GM21717 (cell line): ENCODE results near the gene GADL1.

Experiments used
- ATAC-seq: cut with Tn5 transposase; IDR thresholded peaks from one replicate; pipeline ENCODE4 v1.9.1; 2021; ENCODE audit warnings: mild to moderate bottlenecking, moderate library complexity; ENCODE audit not compliant: unreplicated experiment

GADL1 gene

DNA sequence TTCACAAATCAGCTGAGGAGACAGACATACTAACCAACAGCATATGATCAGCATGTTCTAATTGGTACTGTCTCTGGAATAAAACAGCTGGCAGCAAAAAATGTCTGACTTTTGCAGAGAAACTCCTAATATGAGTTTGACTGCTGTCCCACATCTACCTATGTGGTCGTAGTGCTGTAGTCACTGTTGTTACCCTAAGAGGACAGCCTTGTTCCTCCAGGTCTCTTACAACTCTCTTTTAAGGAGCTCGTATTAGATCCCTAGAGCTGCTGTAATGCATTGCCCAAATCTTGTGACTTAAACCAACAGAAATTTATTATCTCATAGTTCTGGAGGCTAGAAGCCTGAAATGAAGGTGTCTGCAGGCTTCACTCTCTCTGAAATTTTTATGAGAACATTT is 195.9 kb downstream of the GADL1 start:
- no peak for ATAC-seq

GRCh38 chr3:30696896-30697295 is 197.6 kb downstream of the GADL1 start:
- ATAC-seq: no peak

GRCh38 chr3:30696403-30696819 is 198.1 kb downstream of the GADL1 start:
- peak; percentile 41 for ATAC-seq

DNA sequence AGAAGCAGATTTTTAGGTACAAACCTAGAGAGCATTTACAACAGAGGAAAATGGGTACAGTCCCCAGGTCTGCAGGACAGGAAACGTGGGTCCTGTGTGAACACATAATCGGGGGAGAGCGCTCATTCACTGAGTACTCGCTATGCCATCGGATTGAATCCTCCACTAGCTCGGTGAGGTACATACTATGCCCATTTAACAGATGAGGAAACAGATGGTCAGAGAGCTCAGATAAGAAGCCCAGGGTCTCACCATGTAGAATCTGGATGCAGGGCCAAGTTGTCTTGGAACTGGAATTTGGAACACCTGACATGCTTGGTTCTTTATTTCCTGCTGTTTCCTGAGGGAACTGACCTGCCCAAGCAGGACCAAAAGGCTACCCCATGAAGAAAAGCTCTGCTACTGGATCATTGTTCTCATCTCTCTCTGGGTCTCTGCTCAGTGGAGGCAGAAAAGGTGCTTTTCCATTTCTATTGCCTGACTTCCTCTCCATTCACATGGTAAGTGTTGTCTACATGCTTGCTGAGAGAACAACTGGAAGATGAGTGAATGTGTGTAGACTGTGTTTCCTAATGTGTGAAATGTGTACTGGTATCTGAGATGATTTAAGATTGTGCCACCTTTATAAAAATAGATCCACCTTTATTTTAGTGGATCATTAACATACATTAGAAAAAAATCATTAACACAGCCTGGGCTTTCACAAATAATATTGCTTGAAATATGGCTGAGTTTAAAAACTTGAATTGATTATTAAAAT is 199.0 kb downstream of the GADL1 start:
- no peak for ATAC-seq

DNA sequence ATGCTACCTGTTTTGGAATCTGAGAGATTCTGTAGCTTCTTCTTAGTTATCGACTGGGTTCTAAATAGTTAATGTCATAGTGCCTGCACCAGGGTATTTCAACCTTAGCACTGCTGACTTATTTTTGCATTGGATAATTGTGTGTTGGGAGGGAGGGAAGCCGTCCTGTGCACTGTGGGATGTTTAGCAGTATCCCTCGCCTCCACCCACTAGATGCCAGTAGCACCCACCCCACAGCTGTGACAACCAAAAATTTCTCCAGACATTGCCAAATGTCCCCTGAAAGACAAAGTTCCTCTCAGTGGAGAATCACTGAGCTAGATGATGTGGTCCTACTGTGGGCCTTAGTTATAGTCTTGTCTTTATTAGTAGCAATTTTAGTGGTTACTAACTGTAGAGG is 199.8 kb downstream of the GADL1 start:
- no peak for ATAC-seq

- no peak for ATAC-seq
Observed at GRCh38 chr3:30694148-30694547, 200.3 kb downstream of the GADL1 start.

DNA sequence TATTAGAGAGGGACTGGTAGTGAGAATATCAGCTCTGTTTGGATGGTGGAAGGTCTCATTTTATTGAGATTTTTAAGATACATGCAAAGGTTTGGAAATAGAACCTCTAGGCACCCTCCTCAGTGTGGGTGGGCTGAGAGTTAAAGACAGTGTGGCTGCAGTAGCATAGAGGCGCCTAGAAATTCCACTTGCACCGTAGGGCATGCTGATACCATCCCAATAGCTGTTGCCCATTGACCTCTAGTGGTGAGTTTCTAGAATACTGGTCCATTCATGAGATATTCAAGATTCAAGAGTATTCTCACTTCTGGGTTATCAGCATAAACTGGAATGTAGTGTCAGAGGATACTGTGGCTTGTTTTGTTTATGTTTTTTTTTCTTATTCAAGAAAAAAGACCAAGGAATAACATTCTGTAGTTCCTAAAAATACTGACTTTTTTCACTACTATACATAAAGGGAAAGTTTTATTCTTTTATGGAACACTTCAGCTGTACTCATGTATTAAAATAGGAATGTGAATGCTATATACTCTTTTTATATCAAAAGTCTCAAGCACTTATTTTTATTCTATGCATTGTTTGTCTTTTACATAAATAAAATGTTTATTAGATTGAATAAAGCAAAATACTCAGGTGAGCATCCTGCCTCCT is 200.9 kb downstream of the GADL1 start:
- peak; percentile 95 for ATAC-seq

DNA sequence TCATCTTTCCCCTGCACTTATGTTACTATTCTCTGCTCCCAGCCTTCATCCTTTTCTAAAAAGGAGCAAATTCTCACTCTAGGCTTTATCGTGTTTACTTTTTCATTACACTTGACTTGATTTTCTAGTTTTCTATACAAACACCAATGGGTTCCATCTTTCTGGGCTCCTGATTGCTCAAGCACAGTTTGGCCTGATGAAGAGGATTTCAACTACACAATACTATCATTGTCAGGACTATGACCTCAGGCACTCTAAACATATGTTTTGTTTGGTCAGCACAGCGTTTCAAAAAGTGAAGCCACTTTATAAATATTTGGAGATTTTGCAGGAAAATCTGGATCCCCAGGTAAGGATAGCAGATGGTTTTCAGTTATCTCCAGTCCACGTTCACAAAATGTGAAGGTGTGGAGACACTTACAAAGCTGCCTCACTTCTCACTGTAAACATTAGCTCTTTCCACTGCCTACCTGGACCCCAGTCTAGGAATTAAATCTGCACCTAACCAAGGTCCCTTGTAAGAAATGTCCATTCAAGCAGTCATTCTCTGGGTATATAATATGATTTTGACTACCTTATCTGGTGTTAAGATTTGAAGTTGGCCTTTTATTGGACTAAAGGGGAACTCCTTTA is 201.8 kb downstream of the GADL1 start:
- no peak for ATAC-seq

- no peak for ATAC-seq
Observed at GRCh38 chr3:30691944-30692343, 202.5 kb downstream of the GADL1 start.

- no peak for ATAC-seq
Observed at GRCh38 chr3:30691249-30691880, 203.1 kb downstream of the GADL1 start.

DNA sequence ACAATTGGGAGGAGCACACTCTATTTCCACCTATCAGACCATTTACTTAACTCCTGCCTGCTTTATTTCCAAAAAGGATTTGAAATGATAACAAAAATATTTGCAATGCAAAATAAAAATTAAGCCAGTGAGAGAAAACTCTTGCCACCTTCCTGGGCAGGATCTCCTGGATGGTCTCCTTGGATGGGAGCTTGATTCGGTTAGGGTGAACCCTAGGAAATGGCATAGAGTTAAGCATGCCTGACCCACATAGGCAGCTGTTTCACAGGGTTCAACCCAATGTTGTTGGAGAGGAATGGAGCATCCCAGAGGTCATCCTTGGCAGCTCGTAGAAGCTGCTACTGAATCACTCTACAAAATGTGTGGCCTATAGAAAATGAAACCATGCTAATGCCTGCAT is 204.3 kb downstream of the GADL1 start:
- no peak for ATAC-seq

DNA sequence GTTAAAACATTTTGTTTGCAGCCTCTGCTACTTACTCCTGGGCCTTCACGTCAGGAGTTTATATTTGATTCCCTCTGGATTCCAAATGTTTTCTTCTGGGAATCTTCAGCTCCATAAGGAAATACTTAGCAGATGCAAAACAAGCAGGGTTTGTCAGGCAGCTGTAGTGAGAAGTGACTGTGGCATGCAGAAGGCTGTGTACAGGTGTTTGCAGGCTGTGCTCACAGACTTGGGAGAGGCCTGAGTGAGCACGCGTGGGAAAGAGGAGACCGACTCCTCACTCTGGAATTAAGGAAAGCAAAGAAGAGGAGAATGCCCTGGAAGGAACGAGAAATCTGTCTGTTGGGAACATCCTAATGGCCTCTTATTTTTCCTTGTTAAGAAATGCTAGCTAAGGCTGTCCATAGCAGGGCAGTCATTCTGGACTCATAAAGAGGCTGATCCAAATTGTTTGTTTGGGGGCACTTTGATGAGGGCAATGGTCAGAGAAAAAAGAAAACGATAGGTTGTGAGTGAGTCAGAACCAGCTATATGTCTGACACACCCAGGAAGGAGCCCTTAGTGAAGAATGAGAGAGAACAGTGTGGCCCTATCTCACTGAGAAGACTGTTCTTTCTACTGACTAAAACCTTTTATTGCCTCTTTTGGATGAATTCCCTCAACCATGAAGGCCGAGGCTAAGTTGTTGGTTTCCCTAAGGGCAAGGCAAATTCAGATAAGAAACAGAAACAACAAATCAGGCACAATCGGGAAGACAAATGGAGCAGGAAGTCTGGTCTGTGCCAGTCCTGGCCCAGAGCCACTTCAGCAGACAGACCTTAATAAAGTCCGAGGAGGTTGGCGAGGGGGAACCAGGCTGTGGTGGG is 205.5 kb downstream of the GADL1 start:
- no peak for ATAC-seq

GRCh38 chr3:30687930-30688570 is 206.4 kb downstream of the GADL1 start:
- ATAC-seq: no peak

GRCh38 chr3:30686799-30687198 is 207.7 kb downstream of the GADL1 start:
- ATAC-seq: no peak

- no peak for ATAC-seq
Observed at GRCh38 chr3:30686176-30686575, 208.3 kb downstream of the GADL1 start.

GRCh38 chr3:30685267-30685667 is 209.2 kb downstream of the GADL1 start:
- ATAC-seq: no peak

- ATAC-seq: no peak
Observed at GRCh38 chr3:30684356-30684755, 210.1 kb downstream of the GADL1 start.

DNA sequence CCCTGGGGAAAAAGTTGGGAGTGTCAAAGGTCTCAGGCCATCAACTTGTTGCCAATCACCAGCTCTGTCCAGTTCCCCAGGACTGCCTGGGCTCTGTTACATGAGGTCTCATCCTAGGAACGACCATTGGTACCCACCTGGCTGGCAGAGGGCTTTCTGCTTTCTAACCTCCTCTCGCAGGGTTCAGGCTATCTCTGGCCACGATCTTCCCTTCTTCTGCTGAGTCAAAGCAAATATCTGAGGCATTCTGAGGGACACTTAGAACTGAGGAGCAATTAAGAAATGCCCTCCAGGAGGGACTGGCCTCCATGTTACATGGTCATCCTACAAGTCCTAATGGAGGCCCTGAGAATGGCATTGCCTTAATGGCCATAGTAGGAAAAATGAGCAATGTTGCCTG is 210.7 kb downstream of the GADL1 start:
- ATAC-seq: no peak

DNA sequence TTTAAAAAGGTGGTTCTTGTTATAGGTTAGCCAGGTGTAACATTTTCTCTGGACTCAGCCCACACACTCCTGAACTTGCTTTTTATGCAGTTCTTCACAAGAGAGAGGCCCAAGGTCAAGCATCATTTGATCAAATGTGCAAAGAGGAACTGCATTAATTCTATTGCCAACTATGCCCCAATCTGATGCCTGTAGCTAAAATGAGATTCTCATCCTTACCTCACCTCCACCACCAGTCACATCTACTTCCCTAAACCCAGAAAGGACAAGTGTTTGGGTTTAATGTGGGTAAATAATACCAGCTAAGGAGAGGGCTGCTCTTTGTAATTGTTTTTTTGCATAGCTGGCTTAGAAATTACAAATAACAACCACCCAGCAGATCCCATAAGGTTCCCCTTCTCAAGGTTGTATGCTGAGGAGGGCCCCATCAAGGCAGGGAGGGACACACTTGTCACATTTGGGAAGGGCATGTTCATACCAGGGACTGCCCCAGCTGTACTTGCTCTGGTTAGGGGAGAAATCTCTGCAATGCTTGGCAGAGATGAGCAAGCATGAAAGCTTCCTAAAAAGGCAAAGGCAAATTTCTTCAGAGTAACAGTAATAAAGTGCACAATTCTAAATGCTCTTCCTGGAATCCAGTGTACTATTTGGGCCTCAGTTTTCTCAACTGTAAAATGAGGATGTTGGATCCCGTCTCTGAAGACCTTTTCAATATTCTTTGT is 211.9 kb downstream of the GADL1 start:
- ATAC-seq: no peak
